ENCODE measurements around the gene MEGF11.

DNA sequence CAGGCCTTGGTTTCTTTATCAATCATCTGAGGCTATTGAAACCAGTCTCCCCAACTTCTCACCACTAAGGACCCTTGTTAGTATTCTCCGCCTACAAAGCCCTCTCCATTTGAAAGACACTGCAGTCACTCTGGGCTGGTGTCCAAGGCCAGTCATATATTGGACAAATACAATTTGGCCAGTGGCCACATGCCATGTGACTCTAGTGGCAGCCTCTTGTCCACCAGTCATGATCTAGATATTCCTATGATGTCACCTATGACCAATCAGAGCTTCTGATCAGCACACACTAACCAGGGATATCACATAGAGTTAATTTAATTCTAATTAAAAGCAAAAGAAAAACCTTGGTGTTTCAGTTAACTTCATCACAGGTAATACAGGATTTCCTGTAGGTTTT is 316.1 kb downstream of the MEGF11 start:
- TF ChIP-seq EZH2 (IDR thresholded peaks at IDR 0.05) = no peak
- TF ChIP-seq FOXP2 (optimal IDR thresholded peaks at IDR 0.05; ENCODE audit: control extremely low read depth, extremely low read length, insufficient read depth) = no peak
